IPS-18c (cell line): ENCODE results near the gene MAGT1.
"Not testable (repeated sequence)": the region's sequence is repeated elsewhere in the genome, so short reads cannot be mapped to it uniquely, and the experiment has no call there.

Source experiments
- H3K4me3 ChIP-seq: 2 replicates; pipeline ENCODE4 v1.7.0; 2013; ENCODE audit warnings: low read depth, mild to moderate bottlenecking, low read length, moderate library complexity; ENCODE audit not compliant: insufficient read depth
- H3K9me3 ChIP-seq: one replicate; pipeline ENCODE4 v1.6.1; 2013; ENCODE audit warnings: mild to moderate bottlenecking, low read length, moderate library complexity; ENCODE audit not compliant: control insufficient read depth, insufficient read depth

Gene MAGT1

DNA sequence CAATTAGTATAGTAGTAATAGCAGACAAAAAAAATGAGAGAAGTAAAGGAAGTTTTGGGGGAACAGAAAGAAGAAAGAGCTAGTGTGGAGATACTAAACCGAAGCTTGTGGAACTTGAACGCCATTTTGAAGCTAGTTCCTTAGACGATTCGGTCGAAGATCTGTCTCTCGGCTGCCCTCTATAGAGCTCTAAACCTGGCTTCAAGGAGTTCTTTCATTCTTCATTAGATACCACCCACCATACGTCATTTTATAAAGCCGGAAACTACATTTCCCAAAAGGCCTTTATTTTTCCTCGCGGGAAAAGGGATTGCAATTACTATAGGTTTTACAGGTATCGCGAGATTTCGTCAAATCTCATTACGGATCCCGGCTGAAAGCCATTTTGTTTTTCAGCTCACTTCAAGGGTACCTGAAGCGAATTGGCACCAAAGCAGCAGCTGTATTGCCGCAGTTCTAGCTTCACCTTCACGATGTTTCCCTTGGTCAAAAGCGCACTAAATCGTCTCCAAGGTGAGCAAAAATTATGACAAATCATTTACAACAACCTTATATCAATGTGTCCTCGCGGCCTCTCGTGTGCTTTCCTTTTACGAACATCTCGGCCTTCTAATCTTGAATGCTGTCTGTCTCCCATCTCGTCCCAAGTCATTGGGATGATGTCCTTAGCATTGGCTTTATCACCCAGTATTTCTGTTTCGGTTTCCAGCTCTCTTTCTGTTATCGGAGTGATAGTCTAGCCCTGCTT is 4.0 kb upstream of the MAGT1 start, which contains the start of gene COX7B:
Gene COX7B (plus strand): TSS at position 388 of the 748 bp plus-strand sequence. CDS start 86 bp downstream, at position 474.
- H3K4me3 ChIP-seq = peak within 1 kb of the TSS; percentile 72
- peaks cover 6% of the 10 kb centered on the region for H3K9me3 ChIP-seq

GRCh38 chrX:77893713-77894112 is 1.5 kb downstream of the MAGT1 start:
- Histone ChIP-seq H3K4me3 (no peak overlapping the region), H3K9me3 (peaks cover 6% of the 10 kb centered on the region)

DNA sequence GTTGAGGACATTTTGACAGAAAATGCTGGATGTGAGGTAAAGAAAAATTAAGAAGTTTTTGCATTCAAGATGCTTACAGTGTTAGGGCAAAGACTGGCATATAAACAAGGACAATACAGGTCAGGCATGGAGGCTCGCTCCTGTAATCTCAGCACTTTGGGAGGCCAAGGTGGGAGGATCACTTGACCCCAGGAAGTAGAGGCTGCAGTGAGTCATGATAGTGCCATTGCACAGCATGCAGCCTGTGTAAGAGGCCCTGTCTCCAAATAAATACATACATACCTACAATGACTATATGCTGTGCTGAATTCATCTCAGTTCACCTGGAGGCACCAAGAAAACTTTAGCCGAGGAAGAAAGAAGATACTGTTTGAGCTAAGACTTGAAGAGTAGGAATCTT is 2.3 kb downstream of the MAGT1 start:
- peaks cover 6% of the 10 kb centered on the region for H3K9me3 ChIP-seq
- no peak overlapping the region for H3K4me3 ChIP-seq

- not testable (repeated sequence) for H3K9me3 ChIP-seq, H3K4me3 ChIP-seq
Measured at GRCh38 chrX:77881418-77881817, 13.8 kb downstream of the MAGT1 start.

DNA sequence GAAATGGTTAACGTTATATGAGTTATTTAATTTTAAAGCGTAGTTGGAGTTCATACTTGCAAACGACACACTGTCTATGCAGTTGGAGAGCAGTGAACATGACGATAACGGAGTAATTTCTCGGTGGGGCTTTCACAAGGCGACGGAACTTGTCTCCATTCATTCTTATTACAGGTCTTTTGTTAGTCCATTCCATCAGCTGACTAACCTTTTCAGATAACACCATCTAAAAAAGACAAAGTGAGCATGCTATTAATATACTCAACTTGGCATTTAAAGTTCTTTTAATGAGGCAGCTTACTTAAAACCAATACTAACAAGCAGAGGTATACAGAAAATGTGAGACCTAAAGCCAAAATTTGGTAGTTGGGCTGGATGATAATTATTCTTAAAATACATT is 19.9 kb downstream of the MAGT1 start:
- H3K4me3 ChIP-seq = no peak overlapping the region
- H3K9me3 ChIP-seq = no peaks in the 10 kb centered on the region

- H3K4me3 ChIP-seq = not testable (repeated sequence)
Measured at GRCh38 chrX:77831544-77831943, 63.7 kb downstream of the MAGT1 start.

DNA sequence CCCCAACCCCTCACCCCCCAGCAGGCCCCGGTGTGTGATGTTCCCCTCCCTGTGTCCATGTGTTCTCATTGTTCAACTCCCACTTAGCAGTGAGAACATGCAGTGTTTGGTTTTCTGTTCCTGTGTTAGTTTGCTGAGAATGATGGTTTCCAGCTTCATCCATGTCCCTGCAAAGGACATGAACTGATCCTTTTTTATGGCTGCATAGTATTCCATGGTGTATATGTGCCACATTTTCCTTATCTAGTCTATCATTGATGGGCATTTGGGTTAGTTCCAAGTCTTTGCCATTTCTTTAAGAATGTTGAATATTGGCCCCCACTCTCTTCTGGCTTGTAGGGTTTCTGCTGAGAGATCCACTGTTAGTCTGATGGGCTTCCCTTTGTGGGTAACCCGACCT is 73.2 kb downstream of the MAGT1 start:
- H3K4me3 ChIP-seq, H3K9me3 ChIP-seq: not testable (repeated sequence)

More at GRCh38 chrX:77831544-77831943, 63.7 kb downstream of the MAGT1 start:
- H3K9me3 ChIP-seq = not testable (repeated sequence)

GRCh38 chrX:77820091-77820727 is 75.0 kb downstream of the MAGT1 start:
- H3K4me3 ChIP-seq = no peak overlapping the region

DNA sequence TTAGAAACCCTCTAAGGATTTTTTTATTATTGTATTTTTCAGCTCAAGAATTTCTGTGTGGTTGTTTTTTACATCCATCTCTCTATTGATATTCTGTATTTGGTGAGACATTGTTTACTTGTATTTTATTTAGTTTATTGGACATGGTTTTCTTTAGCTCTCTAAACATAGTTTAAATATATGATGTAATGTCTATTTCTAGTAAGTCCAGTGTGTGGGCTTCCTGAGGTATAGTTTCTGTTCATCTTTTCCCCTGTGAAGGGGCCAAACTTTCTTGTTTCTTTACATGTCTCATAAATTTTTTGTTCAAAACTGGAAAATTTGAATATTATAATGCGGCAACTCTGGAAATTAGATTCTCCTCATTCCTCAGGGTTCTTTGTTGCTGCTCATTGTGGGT is 81.0 kb downstream of the MAGT1 start:
- peaks cover 5% of the 10 kb centered on the region for H3K9me3 ChIP-seq
- H3K4me3 ChIP-seq = no peak overlapping the region

More at GRCh38 chrX:77820091-77820727, 75.0 kb downstream of the MAGT1 start:
- peaks cover 7% of the 10 kb centered on the region for H3K9me3 ChIP-seq

GRCh38 chrX:77802201-77802600 is 93.0 kb downstream of the MAGT1 start:
- peaks cover 2% of the 10 kb centered on the region for H3K9me3 ChIP-seq
- H3K4me3 ChIP-seq = no peak overlapping the region

GRCh38 chrX:77795124-77795523 is 100.1 kb downstream of the MAGT1 start:
- H3K4me3 ChIP-seq = no peak overlapping the region
- H3K9me3 ChIP-seq = no peaks in the 10 kb centered on the region

- no peak overlapping the region for H3K4me3 ChIP-seq
- H3K9me3 ChIP-seq = no peaks in the 10 kb centered on the region
Measured at GRCh38 chrX:77793946-77794345, 101.3 kb downstream of the MAGT1 start.

GRCh38 chrX:77788050-77788449 is 107.2 kb downstream of the MAGT1 start:
- peaks cover 2% of the 10 kb centered on the region for H3K9me3 ChIP-seq
- no peak overlapping the region for H3K4me3 ChIP-seq

DNA sequence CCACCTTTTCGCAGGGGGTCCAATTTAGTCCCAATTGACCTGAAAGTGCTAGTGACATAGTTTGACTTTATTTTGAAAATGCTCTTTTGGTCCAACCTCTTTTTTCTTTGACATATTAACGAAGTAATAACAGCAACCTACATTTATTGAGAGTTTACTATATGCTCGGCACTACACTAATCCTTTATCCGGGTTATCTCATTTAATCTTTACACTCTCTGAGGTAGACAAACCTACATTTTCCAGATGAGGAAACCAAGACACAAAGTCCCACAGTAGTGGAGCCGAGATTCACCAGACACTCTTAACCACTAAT is 108.9 kb downstream of the MAGT1 start:
- H3K4me3 ChIP-seq = no peak overlapping the region; the same call in 1 of the 2 replicates
- peaks cover 2% of the 10 kb centered on the region for H3K9me3 ChIP-seq

DNA sequence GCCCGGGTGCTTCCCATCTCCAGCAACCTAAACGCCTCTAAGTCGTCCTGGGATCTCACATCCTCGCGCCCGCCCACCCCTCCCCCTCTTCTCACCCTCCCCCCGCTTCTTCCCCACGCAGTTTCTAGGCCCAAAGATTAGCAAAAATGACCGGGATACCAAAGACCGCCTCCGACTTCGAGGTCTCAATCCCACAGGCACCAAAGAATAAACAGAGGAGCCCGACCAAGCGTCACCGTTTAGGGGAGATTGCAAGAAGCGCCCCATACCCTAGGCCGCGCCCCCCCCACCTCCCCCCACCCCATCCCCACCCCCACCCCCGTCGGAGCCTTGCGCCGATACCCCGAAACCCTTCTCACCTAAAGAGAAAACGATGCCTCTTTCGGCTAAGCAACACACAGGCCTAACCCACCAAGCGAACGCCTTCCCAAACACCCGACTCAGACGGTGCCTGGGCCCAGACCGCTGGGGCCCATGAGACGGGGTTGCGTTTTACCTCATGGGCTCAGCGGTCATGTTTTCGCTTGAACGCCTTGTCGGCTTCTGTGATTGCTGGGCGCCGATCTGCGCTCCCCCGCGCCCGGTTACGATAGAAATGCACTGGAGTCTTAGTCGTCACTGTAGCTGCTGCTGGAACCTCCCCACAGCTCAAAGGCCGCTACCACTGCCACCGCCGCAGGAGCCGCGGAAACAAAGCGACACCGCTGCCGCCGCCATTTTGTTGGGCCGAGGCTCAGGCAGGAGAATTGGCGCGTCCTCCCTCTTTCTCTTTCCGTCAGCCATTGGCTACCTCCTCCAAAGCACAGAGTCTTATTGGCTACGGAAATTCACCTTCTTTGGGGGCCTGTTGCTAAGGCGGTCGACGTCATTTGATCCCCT is 109.5 kb downstream of the MAGT1 start, which contains the start of gene ATRX:
Gene ATRX (minus strand): TSS at position 731 of the 879 bp plus-strand sequence. CDS start 215 bp downstream, at position 516.
- peak within 1 kb of the TSS; percentile 58 for H3K4me3 ChIP-seq
- peaks cover 2% of the 10 kb centered on the region for H3K9me3 ChIP-seq

GRCh38 chrX:77779695-77780094 is 115.5 kb downstream of the MAGT1 start:
- H3K4me3 ChIP-seq = no peak overlapping the region

DNA sequence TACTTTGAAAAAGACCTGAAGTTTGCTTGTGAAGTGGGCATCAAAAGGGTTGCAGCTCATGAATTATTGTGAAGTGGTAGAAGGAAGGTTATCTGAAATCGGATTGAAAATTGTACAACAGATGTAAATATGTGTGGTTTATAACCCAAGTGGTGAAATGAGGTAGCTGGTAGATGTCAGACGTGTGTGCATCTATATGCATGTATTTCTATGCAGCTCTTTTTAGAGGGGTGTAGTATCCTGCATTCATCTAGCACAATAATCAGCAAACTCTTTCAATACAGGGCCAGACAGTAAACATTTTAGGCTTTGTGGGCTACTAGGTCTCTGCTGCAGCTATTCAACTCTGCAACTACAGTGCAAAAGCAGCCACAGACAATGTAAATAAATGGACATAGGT is 118.6 kb downstream of the MAGT1 start:
- H3K9me3 ChIP-seq = no peaks in the 10 kb centered on the region
- no peak overlapping the region for H3K4me3 ChIP-seq

More at GRCh38 chrX:77779695-77780094, 115.5 kb downstream of the MAGT1 start:
- H3K9me3 ChIP-seq = no peaks in the 10 kb centered on the region
